Activated B cell treated with CpG ODN at 0.5 μM for 24 hours (primary cell): ENCODE data around the gene MACO1. TPM values are rescaled to one million over a fixed set of nuclear protein-coding genes. Genes with fewer than 3 reads are reported as not detected.

Source experiments
- ATAC-seq: fragments of 200-7000 bp; cut with Tn5 transposase; one replicate; pipeline ENCODE4 v1.10.0; 2021; ENCODE audit warnings: low read depth, mild to moderate bottlenecking, moderate library complexity
- CTCF ChIA-PET: fragments of 350-600 bp; sonication (Branson Sonifier 250); formaldehyde crosslinking; loops from one replicate; lab custom pipeline; 2021; ENCODE audit warnings: antibody characterized with exemption; lab: Charles Lee
- POLR2A ChIA-PET: fragments of 350-600 bp; sonication (Branson Sonifier 250); formaldehyde crosslinking; loops from one replicate; lab custom pipeline; 2021; ENCODE audit warnings: antibody characterized with exemption; lab: Charles Lee
- DNase-seq: peaks from one replicate; pipeline ENCODE4 v3.0.0; 2022
- H3K27ac Mint-ChIP-seq: one replicate; pipeline ENCODE4 v1.8.0; 2020; ENCODE audit warnings: mixed read lengths
- H3K27me3 Mint-ChIP-seq: one replicate; pipeline ENCODE4 v1.8.0; 2021; ENCODE audit warnings: mixed read lengths
- H3K36me3 Mint-ChIP-seq: one replicate; pipeline ENCODE4 v1.8.0; 2021; ENCODE audit warnings: low read depth, mixed read lengths
- H3K4me1 Mint-ChIP-seq: one replicate; pipeline ENCODE4 v1.8.0; 2021; ENCODE audit warnings: mixed read lengths
- H3K4me3 Mint-ChIP-seq: one replicate; pipeline ENCODE4 v1.8.0; 2020; ENCODE audit warnings: mild to moderate bottlenecking, mixed read lengths
- H3K9me3 Mint-ChIP-seq: one replicate; pipeline ENCODE4 v1.8.0; 2020; ENCODE audit warnings: mixed read lengths
- intact Hi-C: fragments of 100-400 bp; cut with micrococcal nuclease; formaldehyde crosslinking; loops from one replicate; pipeline ENCODE4 v1.15.1; 2024
- total RNA-seq: library from RNA; stranded (reverse); gene quantifications from 2 replicates; pipeline ENCODE4 v1.2.3, GENCODE V29; 2022
- TF ChIP-seq, protein P1 (sequence below): fragments of 200-600 bp; IDR thresholded peaks from one replicate; pipeline ENCODE4 v1.8.0; 2022; ENCODE audit warnings: antibody characterized with exemption, mild to moderate bottlenecking

The MACO1 gene
- total RNA-seq, 1 donor from 2014 or later = 19.7 TPM

DNA sequence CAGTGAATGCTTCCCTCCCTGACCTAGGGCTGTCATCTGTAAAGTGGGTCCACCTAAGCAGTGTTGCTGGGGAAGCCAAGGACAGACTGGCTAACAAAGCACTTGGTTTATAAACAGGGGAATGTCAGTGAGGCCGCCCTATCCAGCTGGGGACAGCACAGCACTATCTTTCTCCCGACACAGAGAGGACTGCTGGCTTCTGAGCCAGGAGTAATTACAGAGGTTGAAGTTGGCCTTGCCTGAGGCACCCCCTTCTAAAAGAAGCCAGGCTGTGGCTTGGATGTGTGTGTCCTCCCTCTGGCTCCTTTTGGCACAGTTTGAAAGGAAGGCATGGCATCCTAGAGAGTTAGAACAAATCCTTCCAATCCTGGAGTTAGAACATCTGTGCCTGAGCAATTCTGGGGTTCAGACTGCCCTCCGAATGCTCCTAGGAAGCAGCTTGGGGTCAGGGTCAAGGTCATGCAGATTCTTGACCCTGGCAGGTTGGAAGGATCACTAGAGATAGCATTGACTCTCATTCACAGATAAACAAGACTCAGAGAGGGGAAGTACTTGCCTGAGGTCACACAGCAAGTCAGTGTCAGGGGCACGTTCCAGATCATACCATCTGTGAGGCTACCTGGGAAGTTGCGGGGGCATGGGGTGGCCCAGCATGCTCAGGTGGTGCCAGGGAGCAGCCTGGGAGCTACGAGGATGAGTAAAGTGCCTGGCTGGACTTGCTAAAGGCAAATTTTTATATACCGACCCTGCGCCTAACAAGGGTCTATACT, 111.4 kb downstream of the MACO1 start:
- H3K27me3 Mint-ChIP-seq = peaks cover 4% of the 10 kb centered on the region
- H3K36me3 Mint-ChIP-seq = no peaks in the 10 kb centered on the region
- DNase-seq (no peak), ATAC-seq (no peak)
- CTCF ChIA-PET = no interaction called here
- POLR2A ChIA-PET = interaction anchor here (0.6 to 1.1 kb wide), 2 partner anchors 97 to 295 kb away, joined by 3 to 4 read pairs; partner anchors contain the start of gene RSRP1
- no peak overlapping the region for H3K27ac Mint-ChIP-seq
- intact Hi-C loops = loop anchor here (2.0 kb wide), 1 partner anchor 67 kb away; no protein-coding TSS in a partner anchor
- peak overlapping the region; percentile 55 for H3K4me3 Mint-ChIP-seq
- TF ChIP-seq, protein P1, sequence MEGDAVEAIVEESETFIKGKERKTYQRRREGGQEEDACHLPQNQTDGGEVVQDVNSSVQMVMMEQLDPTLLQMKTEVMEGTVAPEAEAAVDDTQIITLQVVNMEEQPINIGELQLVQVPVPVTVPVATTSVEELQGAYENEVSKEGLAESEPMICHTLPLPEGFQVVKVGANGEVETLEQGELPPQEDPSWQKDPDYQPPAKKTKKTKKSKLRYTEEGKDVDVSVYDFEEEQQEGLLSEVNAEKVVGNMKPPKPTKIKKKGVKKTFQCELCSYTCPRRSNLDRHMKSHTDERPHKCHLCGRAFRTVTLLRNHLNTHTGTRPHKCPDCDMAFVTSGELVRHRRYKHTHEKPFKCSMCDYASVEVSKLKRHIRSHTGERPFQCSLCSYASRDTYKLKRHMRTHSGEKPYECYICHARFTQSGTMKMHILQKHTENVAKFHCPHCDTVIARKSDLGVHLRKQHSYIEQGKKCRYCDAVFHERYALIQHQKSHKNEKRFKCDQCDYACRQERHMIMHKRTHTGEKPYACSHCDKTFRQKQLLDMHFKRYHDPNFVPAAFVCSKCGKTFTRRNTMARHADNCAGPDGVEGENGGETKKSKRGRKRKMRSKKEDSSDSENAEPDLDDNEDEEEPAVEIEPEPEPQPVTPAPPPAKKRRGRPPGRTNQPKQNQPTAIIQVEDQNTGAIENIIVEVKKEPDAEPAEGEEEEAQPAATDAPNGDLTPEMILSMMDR = no peak
- peaks cover 25% of the 10 kb centered on the region for H3K4me1 Mint-ChIP-seq
- no peaks in the 10 kb centered on the region for H3K9me3 Mint-ChIP-seq

DNA sequence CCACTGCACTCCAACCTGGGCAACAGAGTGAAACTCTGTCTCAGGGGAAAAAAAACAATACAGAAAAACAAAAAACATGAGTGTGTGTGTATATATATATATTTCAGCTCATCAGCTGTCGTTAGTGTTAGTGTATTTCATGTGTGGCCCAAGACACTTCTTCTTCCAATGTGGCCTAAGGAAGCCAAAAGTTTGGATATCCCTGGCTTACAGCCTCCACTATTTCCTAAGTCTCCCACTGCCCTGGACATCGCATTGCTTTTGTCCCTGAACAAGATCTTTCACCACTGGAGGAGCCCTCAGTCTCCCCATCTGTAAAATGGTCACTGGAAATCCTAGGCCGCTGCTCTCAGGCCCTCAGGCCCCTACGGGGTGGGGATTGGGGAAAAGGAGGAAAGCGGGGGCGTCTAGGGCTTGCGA, 112.3 kb downstream of the MACO1 start:
- Mint-ChIP-seq H3K36me3 (no peaks in the 10 kb centered on the region), H3K4me1 (peaks cover 30% of the 10 kb centered on the region), H3K4me3 (peak overlapping the region; percentile 70), H3K9me3 (no peaks in the 10 kb centered on the region), H3K27me3 (peaks cover 1% of the 10 kb centered on the region), H3K27ac (no peak overlapping the region)
- TF ChIP-seq, protein P1 = no peak
- POLR2A ChIA-PET = interaction anchor here (1.1 kb wide), 1 partner anchor 296 kb away, joined by 3 read pairs; the partner anchor contains the start of gene RSRP1
- ATAC-seq (no peak), DNase-seq (no peak)
- CTCF ChIA-PET = no interaction called here
- intact Hi-C loops = loop anchor here (2.0 kb wide), 1 partner anchor 66 kb away; no protein-coding TSS in a partner anchor

DNA sequence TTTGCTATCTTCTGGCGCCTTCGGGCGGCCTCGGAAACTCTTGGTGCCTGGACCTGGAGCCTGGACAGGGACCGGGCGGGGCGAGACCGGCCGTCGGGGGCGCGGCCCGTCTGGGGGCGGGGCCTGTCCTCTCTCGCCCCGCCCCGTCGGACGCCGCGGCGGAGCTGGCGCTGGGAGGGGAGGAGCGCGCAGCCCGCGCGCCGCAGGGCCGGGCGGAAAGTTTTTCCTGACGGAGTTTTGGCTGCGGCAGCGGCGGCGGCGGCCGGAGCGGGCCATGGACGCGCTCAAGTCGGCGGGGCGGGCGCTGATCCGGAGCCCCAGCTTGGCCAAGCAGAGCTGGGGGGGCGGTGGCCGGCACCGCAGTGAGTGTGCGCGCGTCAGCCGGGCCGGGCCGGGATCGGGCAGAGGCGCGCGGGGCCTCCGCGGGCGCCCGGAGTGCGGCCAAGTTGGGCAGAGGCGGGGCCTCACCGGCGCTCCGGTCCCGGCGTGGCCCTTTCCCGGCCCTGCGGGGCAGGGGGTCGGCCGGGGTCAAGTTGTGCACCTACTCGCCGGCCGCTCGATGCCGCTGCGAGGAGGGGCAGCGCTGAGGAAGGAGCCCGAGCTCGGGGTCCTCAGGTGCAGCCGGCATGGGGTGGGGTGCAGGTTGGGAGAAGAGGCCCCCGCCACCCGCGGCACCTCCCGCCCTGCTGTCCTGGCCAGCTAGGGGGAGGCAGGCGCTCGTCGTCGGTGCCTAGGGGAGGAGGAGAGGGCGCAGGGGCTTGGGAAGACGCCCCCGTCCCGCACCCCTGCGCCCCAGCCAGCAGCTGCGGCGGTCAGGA, 112.9 kb downstream of the MACO1 start, which contains the start of gene LDLRAP1:
Gene LDLRAP1, plus strand, starts transcription at position 182 of the 818 bp plus-strand sequence. Its CDS starts 93 bp downstream, at position 275.
- H3K9me3 Mint-ChIP-seq = no peaks in the 10 kb centered on the region
- ChIA-PET POLR2A (interaction anchor here (1.1 kb wide), 1 partner anchor 296 kb away, joined by 3 read pairs; the partner anchor contains the start of gene RSRP1), CTCF (no interaction called here)
- H3K4me3 Mint-ChIP-seq = peak within 1 kb of the TSS; percentile 74
- no peaks in the 10 kb centered on the region for H3K36me3 Mint-ChIP-seq
- intact Hi-C loops = loop anchor here (2.0 kb wide), 1 partner anchor 65 kb away; no protein-coding TSS in a partner anchor
- H3K27me3 Mint-ChIP-seq = peaks cover 1% of the 10 kb centered on the region
- ATAC-seq = peak; percentile 97
- DNase-seq = peak; percentile 69
- H3K27ac Mint-ChIP-seq = no peak within 1 kb of the TSS
- peaks cover 36% of the 10 kb centered on the region for H3K4me1 Mint-ChIP-seq
- TF ChIP-seq, protein P1 = no peak

DNA sequence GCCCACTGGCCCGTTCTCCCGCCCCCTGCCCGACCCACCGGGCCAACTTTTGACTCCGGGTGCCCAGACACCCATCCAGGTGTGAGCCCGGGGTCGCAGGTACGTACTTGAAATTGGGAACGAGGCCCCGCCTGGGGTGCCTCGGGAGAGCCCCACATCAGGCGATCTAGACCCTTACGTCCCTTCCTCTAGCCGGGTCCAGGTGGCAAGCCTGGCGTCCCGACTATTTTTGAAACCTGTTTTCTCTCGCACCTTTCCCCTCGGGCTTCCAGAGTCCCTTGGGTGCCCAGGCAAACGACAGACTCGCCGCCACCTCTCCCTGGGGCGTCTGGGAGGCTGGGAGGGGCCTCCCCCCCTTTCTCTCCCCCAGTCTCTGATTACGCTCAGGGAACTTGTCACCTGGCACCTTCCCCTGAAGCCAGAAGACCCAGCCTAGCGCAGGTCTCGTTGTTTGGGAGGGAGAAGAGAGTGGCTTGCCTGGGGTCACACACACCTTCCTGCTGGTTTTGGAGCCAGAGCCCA, 113.6 kb downstream of the MACO1 start:
- no peaks in the 10 kb centered on the region for H3K9me3 Mint-ChIP-seq
- peaks cover 43% of the 10 kb centered on the region for H3K4me1 Mint-ChIP-seq
- TF ChIP-seq, protein P1 = no peak
- ChIA-PET POLR2A (no interaction called here), CTCF (no interaction called here)
- no peak for DNase-seq
- no peaks in the 10 kb centered on the region for H3K36me3 Mint-ChIP-seq
- intact Hi-C loops = no loop called here
- H3K4me3 Mint-ChIP-seq = peak overlapping the region; percentile 74
- H3K27ac Mint-ChIP-seq = no peak overlapping the region
- no peak for ATAC-seq
- H3K27me3 Mint-ChIP-seq = peaks cover 1% of the 10 kb centered on the region
